RWPE1 (cell line): ENCODE measurements around the gene STK17A.

Experiments used
- CTCF ChIA-PET: fragments of 350-600 bp; sonication (Branson Sonifier 250); formaldehyde crosslinking; extraction: SDS; loops from one replicate; lab custom pipeline; 2021; lab: Yijun Ruan, JAX
- POLR2A ChIA-PET: fragments of 400-600 bp; formaldehyde crosslinking; extraction: SDS; loops from one replicate; lab custom pipeline; 2020; ENCODE audit warnings: antibody characterized with exemption; ENCODE audit not compliant: low non-redundant PET; lab: Yijun Ruan, JAX
- DNase-seq: peaks from one replicate; pipeline ENCODE4 v3.0.0; 2012; ENCODE audit warnings: low spot score
- H3K27ac ChIP-seq: fragments of 450-650 bp; 2 replicates; pipeline ENCODE4 v1.5.1; 2017
- CTCF ChIP-seq: fragments of 450-650 bp; conservative IDR thresholded peaks from 2 replicates; pipeline ENCODE4 v1.5.1; 2017; ENCODE audit warnings: low read depth, mild to moderate bottlenecking

STK17A gene

GRCh38 chr7:43655584-43655983, 72.7 kb downstream of the STK17A start:
- H3K27ac ChIP-seq, result no peak overlapping the region
- POLR2A ChIA-PET, result no interaction called here
- no peak for DNase-seq
- CTCF ChIA-PET, result no interaction called here
- TF ChIP-seq CTCF, result no peak

DNA sequence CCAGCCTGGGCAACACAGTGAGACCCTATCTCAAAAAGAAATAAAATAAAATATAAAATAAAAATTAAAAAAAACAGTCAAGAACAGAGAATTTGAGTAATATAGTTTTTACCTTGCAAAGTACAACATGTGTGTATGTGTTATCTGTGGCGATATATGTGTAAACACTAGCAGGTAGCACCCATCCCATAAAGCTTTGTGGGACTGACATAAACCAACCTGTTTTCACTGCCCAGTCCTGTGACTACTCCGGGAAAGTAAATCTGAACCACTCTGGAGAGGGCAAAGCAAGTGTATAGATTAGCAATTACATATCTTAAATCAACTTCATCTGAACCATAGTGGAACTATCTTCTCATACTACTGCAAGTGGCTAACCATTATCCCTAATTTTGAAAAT, 74.1 kb downstream of the STK17A start:
- ChIA-PET POLR2A (no interaction called here), CTCF (no interaction called here)
- no peak for TF ChIP-seq CTCF
- DNase-seq, result no peak
- H3K27ac ChIP-seq, result no peak overlapping the region

DNA sequence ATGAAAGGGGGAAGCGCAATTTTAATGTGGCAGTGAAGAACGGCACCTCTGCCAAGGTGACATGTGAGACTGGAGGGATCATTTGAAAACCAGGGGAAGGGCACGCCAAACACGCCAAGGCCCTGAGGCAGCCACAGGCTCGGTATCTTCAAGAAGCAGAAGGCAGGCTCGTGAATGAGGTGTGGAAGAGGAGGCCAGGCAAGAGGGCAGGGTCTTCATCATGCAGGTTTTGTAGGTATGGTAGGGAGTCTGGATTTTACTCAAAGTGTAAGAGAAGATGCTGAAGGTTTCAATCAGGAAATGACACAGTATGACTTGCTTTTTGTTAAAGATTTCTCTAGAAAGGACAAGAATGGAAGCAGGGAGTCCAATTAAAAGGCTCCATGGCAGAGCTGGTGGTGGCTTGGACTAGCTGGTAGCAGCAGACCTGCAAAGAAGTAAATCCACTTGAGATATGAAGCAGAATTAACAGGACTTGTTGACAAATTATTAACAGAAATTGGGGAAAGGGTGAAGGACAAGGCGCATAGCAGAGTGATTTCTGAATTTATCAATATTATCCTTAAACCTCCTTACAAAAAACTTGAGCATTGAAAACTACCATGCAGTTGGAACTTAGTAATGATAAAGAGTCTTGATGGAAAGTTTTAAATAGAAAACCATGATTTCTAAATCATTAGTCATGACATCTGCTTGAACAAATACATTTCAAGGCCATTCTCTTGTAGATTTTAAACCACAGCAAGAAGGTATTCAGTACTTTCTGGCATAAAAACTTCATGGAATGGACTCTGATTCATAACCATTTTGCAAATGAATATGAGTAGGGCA, 76.0 kb downstream of the STK17A start:
- peak; percentile 42 for DNase-seq
- TF ChIP-seq CTCF, result no peak
- H3K27ac ChIP-seq, result peak overlapping the region; percentile 67
- ChIA-PET POLR2A (no interaction called here), CTCF (interaction anchor here (0.6 kb wide), 1 partner anchor 11 kb away, joined by 4 read pairs; no protein-coding TSS in a partner anchor)

GRCh38 chr7:43659549-43659896, 76.6 kb downstream of the STK17A start:
- CTCF ChIA-PET, result no interaction called here
- no peak for DNase-seq
- no peak for TF ChIP-seq CTCF
- no peak overlapping the region for H3K27ac ChIP-seq
- POLR2A ChIA-PET, result no interaction called here

DNA sequence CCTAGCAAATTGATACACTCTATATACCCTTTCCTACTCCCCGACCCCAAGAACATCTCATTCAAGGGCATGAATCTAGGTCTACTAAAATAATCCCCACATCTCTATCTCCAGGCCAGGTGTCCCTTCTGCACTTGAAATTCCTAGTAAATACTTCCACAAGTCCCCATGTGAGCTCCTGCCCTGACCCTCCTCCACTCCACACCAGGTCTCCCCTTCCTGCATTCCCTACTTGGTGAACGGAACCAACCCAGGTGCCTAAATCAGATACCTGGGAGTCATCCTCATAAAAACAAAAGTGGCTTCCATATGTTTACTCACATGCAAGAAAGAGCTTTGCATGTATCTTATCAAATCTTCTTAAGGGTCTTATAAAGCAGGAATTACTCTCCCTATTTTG, 77.2 kb downstream of the STK17A start:
- no peak for TF ChIP-seq CTCF
- CTCF ChIA-PET, result interaction anchor here (0.7 kb wide), 1 partner anchor 33 kb away, joined by 3 read pairs; no protein-coding TSS in a partner anchor
- POLR2A ChIA-PET, result no interaction called here

GRCh38 chr7:43664681-43665080, 81.8 kb downstream of the STK17A start:
- ChIA-PET POLR2A (no interaction called here), CTCF (no interaction called here)
- no peak for DNase-seq
- H3K27ac ChIP-seq, result no peak overlapping the region
- TF ChIP-seq CTCF, result no peak

More for the DNA sequence above, 77.2 kb downstream of the STK17A start:
- no peak overlapping the region for H3K27ac ChIP-seq
- DNase-seq, result no peak
